H9 (cell line): ENCODE results near the gene PDE7B. TPM values are rescaled to one million over a fixed set of nuclear protein-coding genes. Genes with fewer than 3 reads are reported as not detected.
A peak's percentile ranks its signal among the peaks of the same experiment; 100 is the strongest.

Source experiments
- DNase-seq: peaks from one replicate; pipeline ENCODE4 v3.0.0-alpha.2; 2017
- H2AFZ ChIP-seq: one replicate; pipeline ENCODE4 v1.6.1; 2013; ENCODE audit warnings: mild to moderate bottlenecking, low read length, control low read depth, moderate library complexity
- H2AK5ac ChIP-seq: 2 replicates; pipeline ENCODE4 v1.6.1; 2013; ENCODE audit warnings: low read length, control low read depth, mixed read lengths; ENCODE audit not compliant: insufficient read length
- H2BK120ac ChIP-seq: one replicate; pipeline ENCODE4 v1.6.1; 2013; ENCODE audit warnings: low read depth, mild to moderate bottlenecking, low read length, control low read depth, inconsistent platforms; ENCODE audit not compliant: poor library complexity, severe bottlenecking
- H2BK12ac ChIP-seq: 2 replicates; pipeline ENCODE4 v1.6.1; 2013; ENCODE audit warnings: low read length, control low read depth, mixed read lengths, low read depth; ENCODE audit not compliant: insufficient read length
- H2BK15ac ChIP-seq: 2 replicates; pipeline ENCODE4 v1.6.1; 2013; ENCODE audit warnings: low read depth, low read length, control low read depth
- H2BK20ac ChIP-seq: one replicate; pipeline ENCODE4 v1.6.1; 2013; ENCODE audit warnings: low read depth, mild to moderate bottlenecking, low read length, control low read depth, inconsistent platforms; ENCODE audit not compliant: poor library complexity, severe bottlenecking
- H2BK5ac ChIP-seq: 2 replicates; pipeline ENCODE4 v1.6.1; 2013; ENCODE audit warnings: low read length, control low read depth, mixed read lengths; ENCODE audit not compliant: insufficient read length
- H3K14ac ChIP-seq: 2 replicates; pipeline ENCODE4 v1.6.1; 2013; ENCODE audit warnings: low read length, control low read depth; ENCODE audit not compliant: insufficient read depth
- H3K18ac ChIP-seq: 2 replicates; pipeline ENCODE4 v1.6.1; 2013; ENCODE audit warnings: low read depth, mild to moderate bottlenecking, mixed read lengths, low read length, control low read depth; ENCODE audit not compliant: insufficient read length
- H3K23ac ChIP-seq: 2 replicates; pipeline ENCODE4 v1.6.1; 2013; ENCODE audit warnings: low read length, control low read depth, mixed read lengths, low read depth; ENCODE audit not compliant: insufficient read length
- H3K23me2 ChIP-seq: 2 replicates; pipeline ENCODE4 v1.6.1; 2013; ENCODE audit warnings: low read depth, mild to moderate bottlenecking, mixed read lengths, low read length, control low read depth; ENCODE audit not compliant: insufficient read length, poor library complexity, severe bottlenecking
- H3K27ac ChIP-seq: 2 replicates; pipeline ENCODE4 v1.5.1; 2013; ENCODE audit warnings: low read length, control low read depth, mixed read lengths, low read depth; ENCODE audit not compliant: insufficient read length
- H3K27me3 ChIP-seq: 2 replicates; pipeline ENCODE4 v1.6.1; 2013; ENCODE audit warnings: low read length, control low read depth, inconsistent platforms; ENCODE audit not compliant: insufficient read depth
- H3K4ac ChIP-seq: 2 replicates; pipeline ENCODE4 v1.6.1; 2013; ENCODE audit warnings: low read depth, mild to moderate bottlenecking, control low read depth, inconsistent platforms, low read length, moderate library complexity
- H3K4me1 ChIP-seq: 2 replicates; pipeline ENCODE4 v1.6.1; 2013; ENCODE audit warnings: low read length, control low read depth, inconsistent platforms; ENCODE audit not compliant: insufficient read depth
- H3K4me2 ChIP-seq: 2 replicates; pipeline ENCODE4 v1.6.1; 2013; ENCODE audit warnings: low read length, control low read depth, mixed read lengths; ENCODE audit not compliant: insufficient read length, insufficient read depth
- H3K56ac ChIP-seq: 2 replicates; pipeline ENCODE4 v1.6.1; 2013; ENCODE audit warnings: low read depth, mild to moderate bottlenecking, mixed read lengths, low read length, control low read depth; ENCODE audit not compliant: insufficient read length
- H3K79me1 ChIP-seq: 2 replicates; pipeline ENCODE4 v1.6.1; 2013; ENCODE audit warnings: low read depth, mild to moderate bottlenecking, moderate library complexity, low read length, control low read depth, inconsistent platforms; ENCODE audit not compliant: insufficient read depth, poor library complexity, severe bottlenecking
- H3K79me2 ChIP-seq: 2 replicates; pipeline ENCODE4 v1.6.1; 2013; ENCODE audit warnings: low read length, control low read depth, inconsistent platforms; ENCODE audit not compliant: insufficient read depth
- H3K9ac ChIP-seq: 2 replicates; pipeline ENCODE4 v1.6.1; 2013; ENCODE audit warnings: low read length, control low read depth, mixed read lengths; ENCODE audit not compliant: insufficient read length; ENCODE audit errors: extremely low read depth
- H3K9me3 ChIP-seq: one replicate; pipeline ENCODE4 v1.6.1; 2013; ENCODE audit warnings: low read depth, low read length, inconsistent platforms; ENCODE audit not compliant: control insufficient read depth
- H3T11ph ChIP-seq: one replicate; pipeline ENCODE4 v1.6.1; 2013; ENCODE audit warnings: mild to moderate bottlenecking, low read length, control low read depth, inconsistent platforms
- H4K20me1 ChIP-seq: one replicate; pipeline ENCODE4 v1.6.1; 2013; ENCODE audit not compliant: control insufficient read depth, insufficient read length, insufficient read depth
- H4K5ac ChIP-seq: 2 replicates; pipeline ENCODE4 v1.6.1; 2013; ENCODE audit warnings: low read depth, mild to moderate bottlenecking, mixed read lengths, low read length, control low read depth; ENCODE audit not compliant: insufficient read length
- H4K8ac ChIP-seq: replicated peaks from 2 replicates; pipeline ENCODE4 v1.6.1; 2013; ENCODE audit warnings: low read length, control low read depth, mixed read lengths, low read depth; ENCODE audit not compliant: insufficient read length
- H4K91ac ChIP-seq: 2 replicates; pipeline ENCODE4 v1.6.1; 2013; ENCODE audit warnings: low read depth, mild to moderate bottlenecking, moderate library complexity, mixed read lengths, low read length, control low read depth; ENCODE audit not compliant: insufficient read length
- H3K27ac Mint-ChIP-seq, 3 experiments: 2 replicates in 2 of 3; 3 replicates in 1 of 3; pipeline ENCODE4 v1.8.0; 2020 to 2021; ENCODE audit warnings: mixed read lengths in 3 of 3, mild to moderate bottlenecking in 1 of 3, moderate library complexity in 1 of 3
- H3K27me3 Mint-ChIP-seq: 2 replicates; pipeline ENCODE4 v1.8.0; 2021; ENCODE audit warnings: low read depth, mild to moderate bottlenecking, moderate library complexity, mixed read lengths
- H3K36me3 Mint-ChIP-seq, 3 experiments: 2 replicates in 2 of 3; 3 replicates in 1 of 3; pipeline ENCODE4 v1.8.0; 2020 to 2021; ENCODE audit warnings: low read depth in 3 of 3, mixed read lengths in 3 of 3; ENCODE audit not compliant: insufficient read depth in 1 of 3
- H3K4me1 Mint-ChIP-seq, 2 experiments: 2 replicates each; pipeline ENCODE4 v1.8.0; 2020; ENCODE audit warnings: mixed read lengths in 2 of 2
- H3K4me3 Mint-ChIP-seq, 2 experiments: 2 replicates in 1 of 2; 3 replicates in 1 of 2; pipeline ENCODE4 v1.8.0; 2020 to 2021; ENCODE audit warnings: mild to moderate bottlenecking in 2 of 2, mixed read lengths in 2 of 2, moderate library complexity in 1 of 2
- H3K9me3 Mint-ChIP-seq, 2 experiments: 2 replicates in 1 of 2; 3 replicates in 1 of 2; pipeline ENCODE4 v1.8.0; 2020; ENCODE audit warnings: mild to moderate bottlenecking in 2 of 2, mixed read lengths in 2 of 2, moderate library complexity in 1 of 2
- WGBS: extraction: QIAGEN DNeasy Blood & Tissue Kit; methylation state at CpG from one replicate; pipeline ENCODE4 v1.1.7; 2013; ENCODE audit warnings: missing lambda C conversion rate, low lambda C conversion rate, mixed read lengths; ENCODE audit not compliant: insufficient read length; ENCODE audit errors: extremely low coverage; 5-methylcytosine and 5-hydroxymethylcytosine counted together
- total RNA-seq: library from RNA; stranded (reverse); gene quantifications from 2 replicates; pipeline ENCODE4 v1.2.1, GENCODE V29; 2021
- TF ChIP-seq, protein P1 (sequence below): fragments of 200-600 bp; sonication (generic); conservative IDR thresholded peaks from 3 replicates; pipeline ENCODE4 v1.8.0; 2021; ENCODE audit warnings: antibody characterized with exemption, mild to moderate bottlenecking

Gene PDE7B
- total RNA-seq, 1 experiment from 2014 or later: not detected

DNA sequence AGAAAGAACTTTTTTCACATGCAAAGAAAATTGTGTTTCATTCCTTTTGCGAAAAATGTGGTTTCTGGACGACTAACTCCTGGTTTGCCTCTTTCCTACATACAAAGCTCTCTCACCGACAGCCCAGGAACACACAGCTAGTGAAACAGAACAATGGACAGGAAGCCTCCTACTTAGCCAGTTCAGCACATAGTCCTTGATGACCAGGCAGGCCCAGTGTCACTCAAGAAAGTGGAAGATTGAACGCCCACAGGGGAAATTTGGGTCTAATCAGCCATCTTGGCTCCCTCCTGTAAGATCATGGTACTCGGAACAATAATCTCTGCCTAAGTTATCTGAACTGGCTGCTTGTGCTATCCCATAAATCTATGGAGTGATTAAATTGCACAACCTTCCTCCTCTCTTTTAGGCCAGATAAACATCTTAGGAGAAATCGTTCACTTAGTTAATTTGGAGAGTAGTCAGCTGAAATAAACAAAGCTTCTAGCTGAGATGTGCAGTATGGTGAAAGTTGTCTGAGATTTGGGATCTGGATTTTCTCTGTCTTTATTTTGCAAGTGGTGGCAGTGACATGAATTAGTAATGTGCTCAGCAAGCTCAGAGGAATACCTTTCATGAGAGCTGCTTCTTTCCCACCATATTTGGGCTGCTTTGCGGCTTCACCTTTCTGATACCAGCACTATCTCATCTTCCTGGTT is 251.6 kb downstream of the PDE7B start:
- no peak for DNase-seq
- H3K4me1 Mint-ChIP-seq: peaks cover 30 to 33% of the 10 kb centered on the region in 2 experiments

More for the DNA sequence above, 251.6 kb downstream of the PDE7B start:
- WGBS: no CpG with 5 or more reads among the region's 7 CpGs
- Histone ChIP-seq H2BK120ac (no peak overlapping the region), H3K23me2 (no peaks in the 10 kb centered on the region), H4K20me1 (no peaks in the 10 kb centered on the region), H3K79me1 (no peaks in the 10 kb centered on the region), H3K9ac (no peak overlapping the region), H3K27ac (no peak overlapping the region), H3K56ac (no peak overlapping the region), H4K91ac (no peak overlapping the region), H2AFZ (no peak overlapping the region), H3T11ph (no peak overlapping the region), H2BK5ac (no peak overlapping the region), H4K8ac (no peak overlapping the region), H4K5ac (no peak overlapping the region), H3K4ac (no peak overlapping the region), H2BK12ac (no peak overlapping the region), H3K79me2 (no peaks in the 10 kb centered on the region), H3K14ac (no peak overlapping the region), H2BK15ac (no peak overlapping the region), H3K9me3 (no peaks in the 10 kb centered on the region), H2BK20ac (no peak overlapping the region), H3K4me1 (peaks cover 3% of the 10 kb centered on the region; the same call in 1 of the 2 replicates), H2AK5ac (no peak overlapping the region), H3K18ac (no peak overlapping the region), H3K23ac (no peak overlapping the region), H3K27me3 (peaks cover 51% of the 10 kb centered on the region), H3K4me2 (no peak overlapping the region)
- TF ChIP-seq, protein P1, sequence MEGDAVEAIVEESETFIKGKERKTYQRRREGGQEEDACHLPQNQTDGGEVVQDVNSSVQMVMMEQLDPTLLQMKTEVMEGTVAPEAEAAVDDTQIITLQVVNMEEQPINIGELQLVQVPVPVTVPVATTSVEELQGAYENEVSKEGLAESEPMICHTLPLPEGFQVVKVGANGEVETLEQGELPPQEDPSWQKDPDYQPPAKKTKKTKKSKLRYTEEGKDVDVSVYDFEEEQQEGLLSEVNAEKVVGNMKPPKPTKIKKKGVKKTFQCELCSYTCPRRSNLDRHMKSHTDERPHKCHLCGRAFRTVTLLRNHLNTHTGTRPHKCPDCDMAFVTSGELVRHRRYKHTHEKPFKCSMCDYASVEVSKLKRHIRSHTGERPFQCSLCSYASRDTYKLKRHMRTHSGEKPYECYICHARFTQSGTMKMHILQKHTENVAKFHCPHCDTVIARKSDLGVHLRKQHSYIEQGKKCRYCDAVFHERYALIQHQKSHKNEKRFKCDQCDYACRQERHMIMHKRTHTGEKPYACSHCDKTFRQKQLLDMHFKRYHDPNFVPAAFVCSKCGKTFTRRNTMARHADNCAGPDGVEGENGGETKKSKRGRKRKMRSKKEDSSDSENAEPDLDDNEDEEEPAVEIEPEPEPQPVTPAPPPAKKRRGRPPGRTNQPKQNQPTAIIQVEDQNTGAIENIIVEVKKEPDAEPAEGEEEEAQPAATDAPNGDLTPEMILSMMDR: no peak
- Mint-ChIP-seq H3K36me3 (no peaks in the 10 kb centered on the region; a peak in 1 of 7 replicates), H3K4me3 (no peak overlapping the region), H3K9me3 (no peaks in the 10 kb centered on the region; a peak in 1 of 5 replicates), H3K27ac (peak overlapping the region in 1 of 3 experiments; percentile 53; a peak in 2 of 7 replicates), H3K27me3 (peaks cover 68% of the 10 kb centered on the region)
